Stomach (tissue), 9 donors: ENCODE measurements around the gene CHD5. TPM values are rescaled to one million over a fixed set of nuclear protein-coding genes. Genes with fewer than 3 reads are reported as not detected.

ENCODE experiments used
- DNase-seq, 2 donors: peaks; one replicate each; pipeline versions ENCODE4 v3.0.0 to v3.0.0-alpha.2; 2013 to 2019
- H3K27ac ChIP-seq, 5 donors: fragments of 200-600 bp in 4 of 5; sonication (generic) in 4 of 5; one replicate each; pipeline ENCODE4 v1.5.1; 2013 to 2019; ENCODE audit warnings: mild to moderate bottlenecking in 1 of 5, moderate library complexity in 1 of 5
- H3K27me3 ChIP-seq, 3 donors: fragments of 200-600 bp; sonication (generic); one replicate each; pipeline ENCODE4 v1.5.1; 2017 to 2019; ENCODE audit warnings: mixed run types in 1 of 3
- H3K36me3 ChIP-seq, 4 donors: fragments of 200-600 bp; sonication (generic); 1 replicate in 3 of 4; 2 replicates in 1 of 4; pipeline ENCODE4 v1.5.1; 2016 to 2019
- H3K4me1 ChIP-seq, 4 donors: fragments of 200-600 bp; sonication (generic); one replicate each; pipeline ENCODE4 v1.5.1; 2016 to 2019
- H3K4me3 ChIP-seq, 4 donors: fragments of 200-600 bp; sonication (generic) in 3 of 4; one replicate each; pipeline ENCODE4 v1.5.1; 2016 to 2019; ENCODE audit warnings: mild to moderate bottlenecking in 1 of 4
- H3K9me3 ChIP-seq, 4 donors: fragments of 200-600 bp; sonication (generic); one replicate each; pipeline ENCODE4 v1.5.1; 2016 to 2019
- CTCF ChIP-seq, 7 experiments: fragments of 450-650 bp in 4 of 7; fragments of 200-600 bp in 3 of 7; sonication (generic) in 3 of 7; IDR thresholded peaks; one replicate each; pipeline ENCODE4 v1.5.1; 2016 to 2019; ENCODE audit warnings: antibody characterized with exemption in 7 of 7, control low read depth in 2 of 7, mild to moderate bottlenecking in 1 of 7
- EP300 ChIP-seq: sonication (generic); formaldehyde crosslinking; IDR thresholded peaks from one replicate; pipeline ENCODE4 v1.6.1; 2017; ENCODE audit warnings: antibody characterized with exemption
- POLR2A ChIP-seq, 4 donors: fragments of 450-650 bp; IDR thresholded peaks; one replicate each; pipeline ENCODE4 v1.6.1; 2016; ENCODE audit warnings: antibody characterized with exemption in 4 of 4, control low read depth in 2 of 4, mild to moderate bottlenecking in 1 of 4, moderate library complexity in 1 of 4
- POLR2AphosphoS5 ChIP-seq, 3 donors: sonication (generic); formaldehyde crosslinking; IDR thresholded peaks; one replicate each; pipeline ENCODE4 v1.6.1; 2016; ENCODE audit warnings: antibody characterized with exemption in 3 of 3
- WGBS, 5 donors: extraction: QIAGEN DNeasy Blood & Tissue Kit in 3 of 5; methylation state at CpG; one replicate each; pipeline versions ENCODE4 v1.1.5 to v1.1.7; 2013 to 2018; 5-methylcytosine and 5-hydroxymethylcytosine counted together
- intact Hi-C: fragments of 100-400 bp; cut with DNase I; formaldehyde crosslinking; loops from one replicate; pipeline ENCODE4 v1.15.1; 2023; ENCODE audit warnings: low total_unique reads
- polyA plus RNA-seq, 3 donors: library from polyadenylated mRNA; stranded (reverse); fragments of 200-250 nt; gene quantifications; one replicate each; pipeline ENCODE4 v1.2.3, GENCODE V29; 2013
- total RNA-seq, 5 donors: library from RNA; depleted of rRNA; stranded (reverse); fragments of >200 nt; gene quantifications; one replicate each; pipeline versions ENCODE4 v1.1.0 to v1.2.3, GENCODE V29; 2014 to 2016
- donor health status: healthy with polysubstance abuse.
- donor health status: Bipolar disorder and iron deficiency.
- donor health status: healthy.

CHD5 gene
- total and polyA plus RNA-seq, 8 donors = 0.06 to 0.92 (median 0.29) TPM; not detected in 1

- Histone ChIP-seq H3K36me3 (no peaks in the 10 kb centered on the region), H3K9me3 (no peaks in the 10 kb centered on the region), H3K4me1 (peaks cover 8 to 11% (median 10%) of the 10 kb centered on the region in 4 donors), H3K4me3 (no peak overlapping the region), H3K27ac (no peak overlapping the region), H3K27me3 (peaks cover 0 to 53% (median 34%) of the 10 kb centered on the region in 3 donors)
- 63 to 76% (median 69%) methylated on average over 6 to 7 of the region's 7 CpGs for WGBS, 5 donors
- no peak for DNase-seq
- TF ChIP-seq CTCF (IDR thresholded peaks at IDR 0.05) (no peak), POLR2AphosphoS5 (IDR thresholded peaks at IDR 0.05) (no peak), POLR2A (IDR thresholded peaks at IDR 0.05) (no peak), EP300 (no peak)
- intact Hi-C loops = no loop called here
These were observed 35.9 kb downstream of the CHD5 start for GRCh38 chr1:6144175-6144574.

DNA sequence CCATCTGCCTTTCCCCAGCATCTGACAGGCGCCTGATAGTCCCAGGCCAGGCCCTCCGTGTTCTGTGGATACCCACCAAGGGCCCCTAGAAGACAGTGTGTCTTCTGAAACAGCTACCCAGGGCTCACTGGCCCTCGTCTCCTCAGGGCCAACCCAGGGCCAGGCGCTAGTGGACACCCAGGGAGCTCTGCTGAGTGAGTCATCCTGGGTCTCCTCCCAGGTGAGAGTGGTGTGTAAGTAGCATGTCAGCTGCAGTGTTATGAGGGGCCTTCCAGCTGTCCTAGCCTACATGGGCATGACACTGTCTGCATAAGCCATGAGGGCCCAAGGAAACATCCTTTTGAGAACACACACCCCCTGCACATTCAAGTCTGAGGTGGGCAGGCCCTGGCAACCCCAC is 36.7 kb downstream of the CHD5 start:
- 66 to 88% (median 76%) methylated on average over 4 of the region's 4 CpGs for WGBS, 5 donors
- no peak for DNase-seq
- Histone ChIP-seq H3K36me3 (no peaks in the 10 kb centered on the region), H3K9me3 (no peaks in the 10 kb centered on the region), H3K4me3 (no peak overlapping the region), H3K27ac (no peak overlapping the region), H3K27me3 (peaks cover 0 to 46% (median 26%) of the 10 kb centered on the region in 3 donors), H3K4me1 (peaks cover under 1 to 4% (median 3%) of the 10 kb centered on the region in 4 donors)
- TF ChIP-seq POLR2AphosphoS5 (IDR thresholded peaks at IDR 0.05) = no peak
- TF ChIP-seq EP300 = no peak
- no peak for TF ChIP-seq POLR2A (IDR thresholded peaks at IDR 0.05)
- no peak for TF ChIP-seq CTCF (IDR thresholded peaks at IDR 0.05)
- intact Hi-C loops = no loop called here

GRCh38 chr1:6142734-6143133 is 37.4 kb downstream of the CHD5 start:
- Histone ChIP-seq H3K4me1 (no peaks in the 10 kb centered on the region), H3K4me3 (no peak overlapping the region), H3K27ac (no peak overlapping the region), H3K27me3 (peaks cover 0 to 39% (median 20%) of the 10 kb centered on the region in 3 donors), H3K36me3 (no peaks in the 10 kb centered on the region), H3K9me3 (no peaks in the 10 kb centered on the region)
- no peak for DNase-seq
- TF ChIP-seq EP300 (no peak), POLR2A (IDR thresholded peaks at IDR 0.05) (no peak), CTCF (IDR thresholded peaks at IDR 0.05) (no peak), POLR2AphosphoS5 (IDR thresholded peaks at IDR 0.05) (no peak)
- WGBS, 5 donors = 76 to 88% (median 78%) methylated on average over 4 of the region's 4 CpGs
- intact Hi-C loops = no loop called here

GRCh38 chr1:6142036-6142621 is 38.0 kb downstream of the CHD5 start:
- Histone ChIP-seq H3K27ac (no peak overlapping the region), H3K4me1 (no peaks in the 10 kb centered on the region), H3K27me3 (peaks cover 0 to 33% (median 14%) of the 10 kb centered on the region in 3 donors), H3K4me3 (no peak overlapping the region), H3K36me3 (no peaks in the 10 kb centered on the region), H3K9me3 (no peaks in the 10 kb centered on the region)
- 89 to 95% (median 92%) methylated on average over 22 to 33 of the region's 33 CpGs for WGBS, 5 donors
- intact Hi-C loops = no loop called here
- DNase-seq = no peak
- TF ChIP-seq POLR2AphosphoS5 (IDR thresholded peaks at IDR 0.05) (no peak), EP300 (no peak), POLR2A (IDR thresholded peaks at IDR 0.05) (no peak), CTCF (IDR thresholded peaks at IDR 0.05) (no peak)
